ENCODE measurements around the gene RAI1.
"Not testable (repeated sequence)": the region's sequence is repeated elsewhere in the genome, so short reads cannot be mapped to it uniquely, and the experiment has no call there.

Gene RAI1

DNA sequence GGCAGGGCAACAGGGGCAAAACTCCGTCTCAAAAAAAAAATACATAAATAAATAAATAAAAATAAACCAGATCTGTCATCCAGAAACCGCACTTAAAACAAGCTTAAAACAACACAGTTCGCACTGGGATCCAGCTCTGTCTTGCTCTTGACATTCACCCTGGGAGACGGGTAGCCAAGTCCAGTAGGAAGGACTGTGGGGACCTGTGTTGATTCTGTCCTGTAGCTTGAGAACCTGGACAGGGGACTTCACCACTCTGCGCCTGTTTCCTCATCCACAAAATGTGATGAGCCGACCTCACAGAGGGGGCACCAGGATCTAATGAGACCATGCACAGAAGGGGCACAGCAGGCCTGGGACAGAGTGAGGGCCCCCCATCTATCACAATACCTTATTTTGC lies 1.5 kb upstream of the RAI1 start:
- no peak for DNase-seq (ENCODE audit: low read depth)

DNA sequence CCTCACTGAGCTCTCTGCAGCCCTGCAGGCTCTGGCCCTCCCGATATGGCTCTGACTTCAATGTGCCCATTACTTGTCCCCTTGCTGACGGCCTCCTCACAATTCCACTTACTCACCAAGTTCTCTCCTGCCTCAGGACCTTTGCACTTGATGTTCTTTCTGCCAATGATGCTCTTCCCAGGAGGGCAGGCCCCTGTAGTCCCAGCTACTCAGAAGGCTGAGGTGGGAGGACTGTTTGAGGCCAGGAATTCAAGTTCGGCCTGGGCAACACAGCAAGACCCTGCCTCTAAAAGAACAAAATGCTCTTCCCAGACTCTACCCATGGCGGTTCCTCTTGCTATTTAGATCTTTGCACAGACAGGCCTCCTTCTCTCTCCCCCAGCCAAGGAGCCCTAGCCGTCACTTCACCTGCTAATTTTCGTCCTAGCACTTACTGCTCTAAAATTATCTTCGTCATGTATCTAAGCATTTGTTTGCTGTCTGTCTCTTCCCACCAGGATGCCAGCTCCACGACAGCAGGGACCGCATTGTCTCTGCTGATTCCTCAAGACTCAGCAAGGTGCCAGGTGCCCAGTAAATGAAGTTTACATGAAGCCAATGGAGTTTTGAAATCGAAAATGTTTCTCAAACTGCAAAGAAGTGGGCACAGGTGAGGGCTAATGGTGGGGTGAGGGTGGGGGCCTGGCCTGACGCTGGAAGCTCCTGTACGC lies 626 bp upstream of the RAI1 start:
- no peak for DNase-seq (ENCODE audit: low read depth)

- peak; percentile 46 for DNase-seq (ENCODE audit: low read depth)
Observed at GRCh38 chr17:17681744-17682292, 560 bp downstream of the RAI1 start.

GRCh38 chr17:17682293-17682736 lies 1.1 kb downstream of the RAI1 start:
- peak; percentile 49 for DNase-seq (ENCODE audit: low read depth)

DNA sequence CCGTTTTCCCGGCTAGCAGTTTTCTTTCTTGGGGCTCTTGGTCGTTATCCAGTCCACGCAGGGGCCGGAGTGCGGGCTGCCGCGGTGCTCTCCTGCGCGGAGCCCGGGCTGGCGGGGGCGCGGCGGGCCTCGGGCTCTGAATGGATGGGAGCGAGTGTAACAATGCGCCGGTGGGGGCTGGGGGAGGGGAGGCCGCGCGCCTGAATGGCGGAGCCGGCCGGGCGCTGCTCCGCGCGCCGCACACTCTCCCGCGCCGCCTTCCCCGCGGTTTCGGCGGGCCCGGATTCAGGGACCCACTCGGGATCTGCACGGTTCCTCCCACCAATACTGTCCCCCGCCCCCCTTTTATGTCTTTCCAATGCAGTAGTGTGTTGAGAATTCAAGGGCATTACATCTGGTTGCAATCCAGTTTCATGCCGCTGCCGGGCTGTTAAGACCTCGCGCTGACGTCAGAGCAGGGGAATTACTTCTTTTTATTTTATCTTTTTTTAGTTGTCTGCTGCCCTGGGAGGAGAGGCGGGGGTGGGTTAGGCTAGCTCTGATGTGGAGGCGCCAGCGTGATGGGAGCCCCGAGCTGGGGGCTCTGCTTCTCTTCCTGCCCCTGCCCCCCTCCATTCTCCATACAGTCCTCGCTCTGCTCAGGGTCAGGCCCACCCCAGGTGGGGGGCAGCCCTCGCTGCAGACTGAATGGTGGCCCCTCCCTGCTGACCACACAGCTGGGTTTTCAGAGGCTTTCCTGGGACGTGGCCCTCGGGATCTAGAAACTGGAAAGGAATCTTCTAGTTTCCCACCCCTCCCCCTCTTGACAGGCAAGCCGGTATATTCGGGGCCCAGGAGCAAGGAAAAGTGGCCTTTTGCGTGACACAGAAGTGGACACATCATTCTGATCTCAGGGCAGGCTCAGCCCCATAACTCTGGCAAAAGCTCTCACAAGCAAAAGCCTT lies 1.8 kb downstream of the RAI1 start:
- DNase-seq (ENCODE audit: low read depth), result peak; percentile 92

- peak; percentile 36 for DNase-seq (ENCODE audit: low read depth)
Observed at GRCh38 chr17:17683710-17684365, 2.6 kb downstream of the RAI1 start.

DNA sequence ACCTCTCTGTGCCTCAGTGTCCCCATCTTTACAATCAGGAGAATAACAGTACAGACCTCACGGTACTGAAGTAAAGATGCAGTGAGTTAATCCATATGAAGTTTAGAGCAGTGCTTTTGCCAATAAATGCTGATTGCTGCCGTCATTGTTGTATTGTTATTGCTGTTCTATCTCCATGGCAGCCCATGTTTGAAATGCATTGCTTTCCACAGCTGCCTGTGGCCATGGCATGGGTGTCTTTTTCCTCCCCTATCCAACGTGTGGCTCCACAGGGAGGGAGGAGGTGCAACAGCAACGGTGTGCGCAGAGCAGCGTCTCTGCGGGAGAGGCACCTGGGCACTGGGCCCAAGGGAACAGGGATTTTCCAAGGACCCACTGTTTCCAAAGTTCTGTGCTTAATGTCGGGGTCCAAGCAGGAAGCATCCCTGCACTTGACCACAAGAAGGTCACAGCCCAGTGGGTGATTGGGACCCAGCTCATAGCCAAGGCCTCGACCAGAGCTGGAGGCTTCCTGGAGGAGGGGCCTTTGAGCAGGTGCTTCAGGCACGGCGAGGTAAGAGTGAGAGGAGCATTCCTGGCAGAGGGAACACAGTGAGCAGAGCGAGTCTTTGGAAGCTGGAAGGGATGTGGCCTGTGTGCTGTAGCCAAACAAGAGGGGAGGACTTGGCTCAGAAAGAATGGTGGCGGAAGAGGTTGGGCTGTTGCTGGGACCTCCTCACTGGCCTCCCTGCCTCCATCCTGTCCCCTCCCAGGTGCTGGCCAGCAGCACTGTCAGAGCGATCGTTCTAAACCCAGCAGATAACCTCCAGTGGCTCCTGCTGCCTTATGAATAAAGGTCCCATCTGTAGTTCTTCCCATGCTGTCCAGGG lies 3.9 kb downstream of the RAI1 start:
- DNase-seq (ENCODE audit: low read depth), result peak; percentile 48

DNA sequence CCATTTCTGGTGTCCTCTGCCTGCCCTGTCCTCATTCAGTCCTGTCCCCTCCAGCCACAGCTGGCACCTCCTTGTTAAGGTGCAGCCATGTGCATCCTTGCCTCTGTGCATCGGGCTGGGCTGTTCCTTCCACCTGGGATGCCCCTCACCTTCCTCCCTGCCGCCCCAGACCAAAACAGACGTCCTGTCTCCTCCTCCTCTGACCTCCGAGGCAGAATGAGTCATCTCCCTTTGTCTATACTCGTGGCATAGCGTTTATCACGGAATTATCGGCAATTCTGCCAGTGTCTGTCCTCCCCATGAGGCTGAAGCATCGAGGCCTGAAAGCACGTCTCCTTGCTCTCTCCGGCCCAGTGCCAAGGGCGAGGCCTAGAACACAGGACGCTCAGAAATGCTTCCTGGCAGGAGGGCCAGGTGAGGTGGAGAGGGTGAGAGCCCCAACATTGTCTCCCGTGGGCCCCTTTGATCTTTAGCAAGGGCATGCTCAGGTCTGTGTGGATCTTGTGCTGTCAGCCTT lies 4.6 kb downstream of the RAI1 start:
- peak; percentile 85 for DNase-seq (ENCODE audit: low read depth)

DNA sequence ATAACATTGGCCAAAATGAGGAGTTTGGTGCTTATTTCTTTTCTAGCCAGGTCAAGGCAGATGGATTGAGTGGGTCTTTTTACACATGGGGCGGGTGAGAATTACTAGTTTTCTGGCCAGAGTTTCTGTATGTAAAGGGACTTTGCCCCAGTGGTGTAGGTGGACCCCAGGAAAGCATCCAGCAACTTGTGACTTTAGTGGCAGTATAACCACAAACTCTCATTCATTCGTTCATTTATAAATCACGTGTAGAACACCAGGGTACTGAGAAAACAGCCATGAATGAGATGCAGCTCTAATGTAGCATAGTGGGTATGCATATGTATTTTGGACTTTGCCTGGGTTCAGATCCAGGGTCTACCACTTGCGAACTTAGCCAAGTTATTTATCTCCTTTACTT lies 8.1 kb downstream of the RAI1 start:
- DNase-seq (ENCODE audit: low read depth), result no peak

DNA sequence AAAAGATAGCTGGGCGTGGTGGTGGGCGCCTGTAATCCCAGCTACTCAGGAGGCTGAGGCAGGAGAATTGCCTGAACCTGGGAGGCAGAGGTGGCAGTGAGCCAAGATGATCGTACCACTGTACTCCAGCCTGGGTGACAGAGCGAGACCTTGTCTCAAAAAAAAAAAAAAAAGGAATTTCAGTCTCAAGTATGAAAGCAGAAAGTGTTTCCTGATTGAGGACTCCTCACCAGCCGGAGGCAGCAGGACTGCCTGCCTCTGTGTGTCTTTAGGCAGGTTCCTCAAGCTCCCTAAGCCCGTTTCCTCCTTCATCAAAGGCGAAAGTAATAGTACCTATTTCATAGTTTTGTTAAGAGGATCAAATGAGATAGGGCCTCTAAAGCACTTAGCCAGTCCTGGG lies 9.0 kb downstream of the RAI1 start:
- not testable (repeated sequence) for DNase-seq (ENCODE audit: low read depth)

DNA sequence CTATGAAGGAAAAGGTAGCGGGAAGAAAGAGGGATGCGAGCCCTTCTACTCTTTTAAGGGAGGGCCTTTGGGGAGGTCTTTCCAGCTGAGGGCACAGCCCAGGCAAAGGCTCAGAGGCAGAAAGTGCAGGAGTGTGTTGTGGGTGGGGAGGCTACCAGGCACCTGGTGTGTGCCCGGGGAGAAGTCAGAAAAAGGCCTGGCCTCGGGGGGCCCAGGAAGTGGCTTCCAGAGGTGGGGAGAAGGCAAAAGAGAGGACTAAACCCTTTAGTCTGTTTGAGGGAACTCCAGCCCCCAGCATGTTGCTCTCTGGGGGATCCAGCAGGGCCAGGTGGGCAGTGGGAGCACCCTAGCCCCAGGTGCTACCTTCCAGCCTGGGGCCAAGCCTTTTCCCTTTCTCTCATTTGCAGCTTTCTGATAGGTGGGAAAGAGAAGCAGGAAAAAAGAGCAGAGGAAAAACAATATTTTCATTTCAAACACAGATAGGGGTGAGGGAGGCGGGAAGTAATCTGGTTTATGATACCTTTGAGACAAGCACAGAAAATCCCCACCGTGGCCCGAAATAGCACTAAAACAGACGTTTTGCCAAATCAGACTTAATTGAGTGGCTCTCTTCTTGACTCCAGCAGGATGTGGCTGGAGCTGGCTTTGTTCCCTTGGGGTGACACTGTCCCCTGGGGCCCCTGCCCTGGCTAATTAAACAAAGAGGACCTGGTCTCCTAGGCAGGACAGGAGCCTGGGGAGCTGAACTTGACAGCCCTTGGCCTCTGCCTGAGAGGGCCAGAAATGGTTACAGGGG lies 10.4 kb downstream of the RAI1 start:
- no peak for DNase-seq (ENCODE audit: low read depth)

- DNase-seq (ENCODE audit: low read depth), result no peak
Observed at GRCh38 chr17:17692353-17693252, 11.3 kb downstream of the RAI1 start.

DNA sequence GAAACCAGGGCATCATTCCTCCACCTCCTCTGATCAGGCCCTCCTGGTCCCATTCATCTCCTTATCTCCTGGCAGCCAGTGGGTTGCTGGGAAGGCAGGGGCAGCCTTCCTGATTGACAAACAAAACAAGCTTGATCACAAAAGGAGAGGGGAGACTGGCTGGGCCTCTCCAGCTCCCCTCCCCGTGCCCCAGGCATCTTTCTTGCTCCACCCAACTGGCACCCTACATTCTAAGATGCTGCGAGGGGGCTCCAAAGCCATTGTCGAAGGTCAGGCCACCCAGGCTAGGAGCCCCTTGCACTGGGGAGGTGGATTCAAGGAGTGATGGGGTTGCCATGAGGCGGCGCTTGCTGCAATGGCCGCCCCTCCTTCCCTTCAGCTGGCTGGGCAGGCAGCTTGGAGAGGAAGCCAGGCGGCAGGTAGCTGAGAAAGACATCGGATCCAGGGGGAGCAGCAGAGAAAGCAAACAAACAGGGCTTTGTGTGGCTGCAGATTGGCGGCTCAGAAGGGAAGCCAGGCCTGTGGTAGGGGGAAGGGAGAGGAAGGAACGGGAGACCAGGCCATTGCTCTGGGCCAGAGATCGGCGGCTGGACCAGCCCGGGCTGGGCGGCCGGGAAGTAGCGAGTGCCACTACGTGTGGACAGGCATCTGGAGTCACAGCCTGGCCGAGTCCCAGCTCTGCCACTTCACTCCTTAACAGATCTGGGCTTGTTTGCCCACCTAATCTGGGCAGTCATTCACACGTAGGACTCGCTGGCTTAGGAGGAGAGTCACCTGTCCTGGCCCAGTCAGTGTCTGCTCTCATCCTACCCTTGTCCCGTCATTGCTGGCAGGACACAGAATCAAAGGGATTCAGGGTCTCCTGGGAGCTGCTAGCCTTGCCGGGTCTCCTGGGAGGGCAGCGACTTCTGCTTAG lies 12.3 kb downstream of the RAI1 start:
- DNase-seq (ENCODE audit: low read depth), result no peak

DNA sequence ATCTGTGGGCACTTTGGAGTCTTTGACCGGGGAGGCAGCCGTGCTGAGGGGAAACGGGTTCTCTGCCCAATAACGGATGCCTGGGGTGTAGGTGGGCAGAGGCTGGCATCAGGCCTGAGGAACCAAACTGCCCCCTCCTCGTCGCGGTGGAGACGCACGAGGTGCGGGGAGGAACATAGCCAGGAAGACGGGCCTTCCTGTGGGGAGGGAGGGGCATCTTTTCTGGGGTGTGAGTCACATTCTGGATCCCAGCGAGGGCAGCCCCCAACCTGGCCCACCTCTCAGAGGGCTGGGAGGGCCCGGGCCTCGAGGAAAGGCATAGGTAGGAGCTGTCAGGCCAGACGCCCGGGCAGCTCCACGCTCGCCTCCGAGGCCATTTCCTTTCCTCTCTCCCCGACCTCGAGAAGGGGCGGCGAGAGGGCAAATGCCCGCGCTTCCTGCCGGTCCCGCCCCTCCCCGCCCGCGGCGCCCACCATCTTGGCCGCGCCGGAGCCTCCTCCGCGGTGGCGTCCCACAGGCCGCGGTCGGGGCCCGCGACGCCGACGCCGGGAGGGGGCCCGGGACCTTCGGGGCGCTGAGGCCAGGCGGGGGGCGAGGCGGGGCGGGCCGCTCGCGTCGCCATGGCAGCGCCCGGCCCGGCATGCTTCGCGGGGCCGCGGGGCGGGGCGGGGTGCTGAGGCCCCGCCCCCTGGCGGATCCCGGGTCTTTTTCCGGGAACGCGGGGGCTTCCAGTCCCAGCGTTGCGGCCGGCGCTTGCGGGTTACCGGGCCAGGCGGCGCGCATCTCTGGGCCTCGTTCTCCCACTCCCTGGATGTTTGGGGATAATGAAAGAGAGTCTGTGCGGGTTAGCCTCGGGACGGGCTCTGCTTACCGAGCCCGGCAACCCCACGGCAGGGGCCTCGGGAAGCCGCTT lies 13.2 kb downstream of the RAI1 start:
- DNase-seq (ENCODE audit: low read depth), result peak; percentile 69

- DNase-seq (ENCODE audit: low read depth), result no peak
Observed at GRCh38 chr17:17696085-17696484, 14.8 kb downstream of the RAI1 start.

DNA sequence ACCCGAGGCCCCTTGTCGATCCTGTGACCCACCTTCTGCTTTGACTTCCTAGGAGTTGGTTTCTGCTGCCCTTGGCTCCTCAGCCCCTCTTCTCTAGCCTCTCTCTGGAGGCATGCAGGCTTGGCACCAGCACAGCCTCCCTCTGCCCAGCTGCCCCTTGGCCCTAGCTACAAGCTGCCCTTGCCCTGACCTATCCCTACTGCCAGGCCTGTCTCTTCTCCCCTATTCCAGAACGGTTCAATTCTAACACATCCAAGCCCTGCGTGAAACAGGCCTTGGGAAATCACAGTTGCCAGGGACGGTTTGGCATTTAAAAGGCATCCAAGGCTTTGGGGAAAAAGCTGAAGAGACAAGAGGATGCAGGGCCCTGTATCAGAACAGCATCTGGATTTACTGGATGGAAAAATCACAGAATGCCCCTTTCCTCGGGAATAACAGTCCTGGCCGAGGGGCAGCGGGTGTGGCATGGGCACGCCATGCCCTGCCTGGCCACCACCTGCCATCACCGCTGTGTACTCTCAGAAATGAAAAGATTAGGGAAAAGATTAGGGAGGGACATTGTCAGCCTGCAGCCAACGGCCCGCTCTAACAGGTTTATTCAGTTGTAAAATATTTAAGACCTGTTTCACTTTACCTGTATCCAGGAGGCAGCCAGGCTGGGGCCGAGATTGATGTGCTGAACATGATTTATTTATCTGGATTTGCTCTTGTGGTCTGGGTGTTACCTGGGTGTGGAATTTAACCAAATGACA lies 15.8 kb downstream of the RAI1 start:
- no peak for DNase-seq (ENCODE audit: low read depth)

Measured in iris pigment epithelial cell (primary cell).